NCI-H1694 (cell line): ENCODE measurements around the gene FADS3.

Experiments
- DNase-seq: peaks from one replicate; lab custom pipeline; 2025; lab: John Stamatoyannopoulos, UW

FADS3 gene

GRCh38 chr11:61855939-61856680 is 35.2 kb downstream of the FADS3 start:
- DNase-seq = peak; percentile 3

GRCh38 chr11:61854966-61855714 is 36.2 kb downstream of the FADS3 start:
- no peak for DNase-seq

DNA sequence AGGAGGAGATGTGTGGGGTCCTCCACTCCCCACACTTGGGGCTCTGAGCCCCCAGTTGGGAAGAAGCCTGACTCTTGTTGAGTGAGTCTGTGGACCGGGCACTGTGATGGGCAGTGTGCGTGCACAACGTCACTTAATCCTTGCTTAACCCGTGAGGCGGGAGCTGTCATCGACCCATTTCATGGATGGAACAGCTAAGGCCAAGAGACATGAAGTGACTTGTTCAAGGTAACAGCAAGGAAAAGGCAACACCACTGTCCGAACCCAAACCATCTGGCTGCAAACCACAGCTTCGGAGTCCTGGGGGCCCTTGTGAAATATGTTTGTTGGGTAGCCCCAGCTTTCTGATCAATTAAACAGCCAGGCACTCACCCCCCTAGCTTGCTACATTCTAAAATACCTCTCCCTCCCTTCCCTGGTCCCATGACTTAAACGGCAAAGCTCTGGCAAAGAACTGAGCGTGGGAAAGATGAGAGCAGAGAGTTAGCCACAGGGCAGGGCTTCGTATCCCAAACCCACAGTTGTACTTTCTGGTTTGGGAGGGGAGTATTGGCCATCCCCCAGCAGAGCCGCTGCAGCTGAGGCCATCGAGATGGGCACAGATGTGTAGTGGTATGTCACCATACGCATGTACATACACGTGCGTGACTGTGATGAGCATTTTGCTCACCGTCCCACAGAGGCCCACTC is 37.0 kb downstream of the FADS3 start:
- DNase-seq = no peak

GRCh38 chr11:61853698-61854169 is 37.6 kb downstream of the FADS3 start:
- DNase-seq = no peak

DNA sequence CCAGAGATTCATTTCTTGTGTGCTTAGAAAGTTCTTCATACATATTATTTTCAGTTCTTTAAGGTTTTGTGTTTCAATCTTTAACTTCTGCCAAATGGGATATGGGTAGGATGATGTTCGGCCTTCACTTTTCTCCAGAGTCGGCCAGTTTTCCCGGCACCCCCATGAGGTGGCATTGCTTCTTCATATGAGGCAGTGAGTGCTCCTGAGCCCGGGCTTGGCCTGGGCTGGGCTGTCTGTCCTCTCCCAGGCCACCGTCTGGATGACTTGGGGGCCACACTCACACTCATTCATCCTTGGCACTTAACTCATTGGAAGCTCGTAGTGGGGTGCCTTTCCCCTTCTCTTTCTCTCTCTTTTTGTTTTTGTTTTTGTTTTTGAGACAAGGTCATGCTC is 39.4 kb downstream of the FADS3 start:
- no peak for DNase-seq

DNA sequence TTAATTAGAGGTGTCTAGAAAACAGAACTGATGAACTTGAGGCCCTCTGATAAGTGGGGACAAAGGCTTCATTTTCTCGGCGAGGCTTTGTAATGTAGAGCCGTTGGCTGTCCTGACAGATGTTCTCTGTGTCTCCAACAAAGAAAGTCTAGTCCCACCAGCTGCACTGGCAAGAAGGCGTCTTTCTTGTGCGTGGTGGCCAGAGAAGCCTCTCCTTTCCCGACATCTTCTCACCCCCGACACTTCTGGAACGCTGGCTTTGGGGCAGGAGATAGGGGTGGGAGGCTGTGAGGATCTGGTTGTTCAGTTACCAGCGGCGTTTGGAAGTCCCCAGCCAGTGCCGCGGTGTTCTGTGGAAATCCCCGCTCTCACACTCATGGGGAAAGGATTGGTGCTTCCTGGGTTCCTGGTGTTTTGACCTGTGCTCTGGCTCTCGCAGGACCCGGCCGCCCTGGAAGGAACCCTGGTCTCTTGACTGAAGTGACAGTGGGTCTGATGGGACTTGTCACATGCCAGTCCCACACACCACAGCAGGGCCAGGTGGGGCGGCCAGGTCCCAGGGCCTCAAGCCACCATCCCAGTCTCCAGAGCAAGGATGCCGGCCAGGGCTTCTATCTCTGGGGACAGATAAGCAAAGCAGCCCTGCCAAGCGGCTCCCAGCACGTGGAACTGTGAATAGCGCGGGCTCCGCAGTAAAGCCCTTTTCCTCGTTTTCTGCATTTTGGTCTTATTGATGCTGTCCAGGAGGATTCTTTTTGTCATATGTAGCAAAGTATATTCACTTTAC is 40.0 kb downstream of the FADS3 start:
- DNase-seq = no peak

DNA sequence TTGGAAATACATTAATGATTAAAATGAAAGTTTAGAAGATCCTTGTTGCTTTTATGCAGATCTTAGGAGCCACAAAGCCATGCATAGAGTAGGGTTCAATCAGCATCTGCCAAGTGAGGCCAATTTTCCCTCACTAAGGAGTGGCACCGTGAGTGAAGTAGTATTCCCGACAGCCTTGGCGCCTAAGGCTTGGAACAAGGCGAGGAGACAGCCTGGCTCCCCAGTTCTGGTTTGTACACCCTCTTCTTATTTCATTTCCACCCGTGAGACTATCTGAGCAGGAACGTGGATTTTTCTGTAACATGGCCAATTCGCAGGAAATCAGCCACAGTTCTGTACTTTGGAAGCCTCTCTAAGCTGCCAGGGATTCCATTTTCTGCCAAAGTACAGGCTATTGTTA is 40.7 kb downstream of the FADS3 start:
- no peak for DNase-seq

DNA sequence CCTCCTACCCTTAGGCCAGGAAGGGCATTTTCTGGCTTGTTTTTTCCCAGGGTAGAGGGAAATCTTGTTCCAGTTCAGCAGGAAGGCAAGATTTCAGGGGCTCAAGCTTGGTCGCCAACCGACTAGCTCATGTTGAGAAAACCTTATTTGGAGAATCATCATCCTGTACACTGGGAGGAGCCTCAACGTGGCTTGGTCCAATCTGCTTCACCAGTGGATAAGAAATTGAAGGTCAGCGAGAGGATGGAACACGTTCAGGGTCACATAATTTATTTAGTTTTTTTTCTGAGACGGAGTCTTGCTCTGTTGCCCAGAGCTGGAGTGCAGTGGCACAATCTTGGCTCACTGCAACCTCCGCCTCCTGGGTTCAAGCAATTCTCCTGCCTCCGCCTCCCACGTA is 42.7 kb downstream of the FADS3 start:
- no peak for DNase-seq

DNA sequence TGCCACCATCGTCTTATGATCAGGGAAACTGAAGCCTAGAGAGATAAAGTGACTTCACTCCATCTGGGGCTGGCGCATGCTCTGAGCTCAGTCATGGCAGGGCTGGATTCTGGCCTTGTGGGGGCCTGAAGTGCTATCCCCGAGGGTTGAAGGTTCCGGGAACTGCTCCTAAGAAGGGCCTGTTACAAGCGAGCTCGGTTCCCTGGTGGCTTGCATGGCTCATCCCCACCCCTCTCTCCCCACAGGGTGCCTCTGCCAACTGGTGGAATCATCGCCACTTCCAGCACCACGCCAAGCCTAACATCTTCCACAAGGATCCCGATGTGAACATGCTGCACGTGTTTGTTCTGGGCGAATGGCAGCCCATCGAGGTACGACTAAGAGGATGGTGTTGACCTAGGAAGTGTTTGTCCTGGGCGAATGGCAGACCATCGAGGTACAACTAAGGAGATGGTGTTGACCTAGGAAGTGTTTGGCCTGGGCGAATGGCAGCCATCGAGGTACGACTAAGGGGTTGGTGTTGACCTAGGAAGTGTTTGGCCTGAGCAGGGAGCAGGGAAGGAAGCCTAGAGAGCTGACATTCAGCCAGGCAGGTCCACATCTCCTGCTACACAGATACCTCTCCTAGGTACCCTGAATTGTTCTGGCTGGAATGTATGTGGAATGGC is 43.3 kb downstream of the FADS3 start:
- no peak for DNase-seq

DNA sequence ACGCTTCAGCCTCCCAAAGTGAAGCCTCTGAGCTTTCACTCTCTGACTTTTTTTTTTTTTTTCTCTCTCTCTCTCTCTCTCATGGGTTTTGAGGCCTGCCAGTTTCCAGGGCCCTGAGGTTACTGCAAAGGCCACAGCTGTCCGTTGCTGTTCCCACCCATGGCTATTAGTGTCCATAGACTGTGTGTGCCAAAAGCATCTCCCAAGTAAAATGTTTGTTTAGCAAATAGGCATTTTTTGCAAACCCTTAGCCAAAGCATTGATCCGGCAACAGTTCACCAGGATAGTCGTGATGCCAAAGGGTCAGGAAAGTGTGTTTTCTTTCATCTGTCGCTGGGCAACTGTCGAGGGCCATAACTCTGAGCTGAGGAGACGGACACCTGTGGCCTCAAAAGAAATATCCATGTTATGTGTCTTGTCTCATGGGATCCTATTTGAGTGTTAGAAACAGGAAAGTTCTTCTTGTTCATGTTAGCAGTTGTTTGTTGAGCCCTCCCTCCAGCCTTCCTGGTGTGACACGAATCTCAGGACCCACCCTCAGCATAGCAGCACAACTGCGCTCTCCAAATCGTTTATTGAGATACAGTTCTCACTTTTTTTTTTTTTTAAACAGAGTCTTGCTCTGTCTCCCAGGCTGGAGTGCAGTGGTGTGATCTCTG is 44.9 kb downstream of the FADS3 start:
- no peak for DNase-seq

GRCh38 chr11:61844909-61845565 is 46.3 kb downstream of the FADS3 start:
- no peak for DNase-seq

DNA sequence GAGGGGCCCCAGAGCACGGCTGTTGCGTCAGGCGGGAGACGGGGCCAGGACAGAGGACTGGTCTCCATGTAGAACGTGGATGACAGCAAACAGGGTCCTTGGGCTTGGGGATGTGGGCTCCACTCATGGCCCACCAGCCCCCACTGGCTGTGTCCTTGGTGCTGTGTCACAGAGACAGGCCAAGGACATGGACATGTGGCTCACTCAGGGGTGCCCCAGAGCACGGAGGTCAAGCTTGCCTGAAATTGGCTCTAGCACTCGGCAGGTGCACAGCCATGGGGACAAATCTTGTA is 48.9 kb downstream of the FADS3 start:
- no peak for DNase-seq

- no peak for DNase-seq
Observed at GRCh38 chr11:61841636-61842527, 49.5 kb downstream of the FADS3 start.

DNA sequence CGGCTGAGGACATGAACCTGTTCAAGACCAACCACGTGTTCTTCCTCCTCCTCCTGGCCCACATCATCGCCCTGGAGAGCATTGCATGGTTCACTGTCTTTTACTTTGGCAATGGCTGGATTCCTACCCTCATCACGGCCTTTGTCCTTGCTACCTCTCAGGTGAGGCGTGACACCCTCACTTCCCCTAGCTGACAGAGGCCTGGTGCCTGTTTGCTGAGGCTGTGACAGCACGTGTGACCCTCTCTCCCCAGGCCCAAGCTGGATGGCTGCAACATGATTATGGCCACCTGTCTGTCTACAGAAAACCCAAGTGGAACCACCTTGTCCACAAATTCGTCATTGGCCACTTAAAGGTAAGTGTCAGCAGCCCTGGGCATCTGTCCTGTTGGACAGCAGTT is 51.0 kb downstream of the FADS3 start:
- DNase-seq = no peak

- no peak for DNase-seq
Observed at GRCh38 chr11:61839742-61840141, 51.6 kb downstream of the FADS3 start.

DNA sequence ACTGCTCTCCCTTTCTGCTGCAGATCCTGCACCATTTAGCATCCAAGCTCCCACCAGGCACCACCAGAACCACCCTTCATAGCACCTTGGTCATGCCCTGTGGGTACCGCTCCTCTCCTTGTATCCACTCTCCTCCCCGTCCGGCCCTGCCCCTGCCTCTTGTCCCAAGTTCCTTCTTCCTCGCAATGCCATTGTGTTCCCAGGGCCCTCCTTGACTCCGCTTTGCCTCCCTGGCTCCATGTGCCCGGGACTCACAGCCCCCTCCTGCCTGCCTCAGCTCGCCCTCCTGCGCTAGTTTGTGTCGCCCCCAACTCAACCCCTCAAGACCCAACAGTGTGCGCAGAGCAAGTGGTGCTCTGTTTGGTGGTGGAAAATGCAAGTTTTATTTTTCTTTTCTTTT is 52.4 kb downstream of the FADS3 start:
- no peak for DNase-seq

DNA sequence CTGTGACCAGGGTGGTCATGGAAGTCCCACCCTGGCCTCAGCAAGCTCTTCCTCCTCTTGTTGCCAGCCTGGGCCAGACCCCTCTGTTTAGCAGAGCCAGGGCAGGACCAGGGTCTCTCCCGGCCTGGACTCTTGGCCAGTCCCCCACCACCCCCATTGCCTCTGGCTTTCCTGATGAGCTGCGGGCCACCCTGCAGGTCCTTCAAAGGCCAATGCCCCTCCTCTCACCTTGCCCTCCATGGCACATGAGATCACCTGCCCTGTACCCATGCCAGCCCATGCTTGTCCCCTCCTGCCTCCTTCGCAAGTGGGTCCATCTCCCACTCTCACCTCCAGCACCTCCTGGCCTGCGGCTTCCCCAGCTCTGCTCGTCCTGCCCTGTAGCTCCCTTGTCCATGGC is 52.8 kb downstream of the FADS3 start:
- no peak for DNase-seq

GRCh38 chr11:61837411-61838005 is 53.8 kb downstream of the FADS3 start:
- no peak for DNase-seq

DNA sequence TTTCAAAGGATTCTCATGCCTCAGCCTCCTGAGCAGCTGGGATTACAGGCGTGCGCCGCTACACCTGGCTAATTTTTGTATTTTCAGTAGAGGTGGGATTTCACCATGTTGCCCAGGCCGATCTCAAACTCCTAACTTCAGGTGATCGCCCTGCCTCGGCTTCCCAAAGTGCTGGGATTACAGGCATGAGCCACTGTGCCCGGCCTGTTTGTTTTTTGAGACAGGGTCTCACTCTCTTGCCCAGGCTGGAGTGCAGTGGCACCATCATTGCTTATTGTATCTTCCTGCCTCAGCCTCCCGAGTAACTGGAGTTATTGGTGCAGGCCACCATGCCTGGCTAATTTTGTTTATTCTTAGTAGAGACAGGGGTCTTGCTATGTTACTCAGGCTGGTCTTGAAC is 55.2 kb downstream of the FADS3 start:
- no peak for DNase-seq
